Sigmoid colon (tissue), 7 donors: ENCODE data around the gene TXNDC11. TPM values are rescaled to one million over a fixed set of nuclear protein-coding genes. Genes with fewer than 3 reads are reported as not detected.

Source experiments
- DNase-seq: peaks from one replicate; pipeline ENCODE4 v3.0.0-alpha.2; 2019
- H3K27ac ChIP-seq, 4 donors: fragments of 200-600 bp; sonication (generic); one replicate each; pipeline ENCODE4 v1.5.1; 2016 to 2019; ENCODE audit warnings: mild to moderate bottlenecking in 1 of 4
- H3K27me3 ChIP-seq, 3 donors: fragments of 200-600 bp; sonication (generic); one replicate each; pipeline ENCODE4 v1.5.1; 2019; ENCODE audit warnings: mild to moderate bottlenecking in 1 of 3
- H3K36me3 ChIP-seq, 4 donors: fragments of 200-600 bp; sonication (generic); one replicate each; pipeline ENCODE4 v1.5.1; 2016 to 2019
- H3K4me1 ChIP-seq, 4 donors: fragments of 200-600 bp; sonication (generic); one replicate each; pipeline ENCODE4 v1.5.1; 2017 to 2019
- H3K4me3 ChIP-seq, 4 donors: fragments of 200-600 bp; sonication (generic); one replicate each; pipeline ENCODE4 v1.5.1; 2017 to 2019; ENCODE audit warnings: mild to moderate bottlenecking in 2 of 4, moderate library complexity in 1 of 4
- H3K9me3 ChIP-seq, 4 donors: fragments of 200-600 bp in 3 of 4; sonication (generic) in 3 of 4; one replicate each; pipeline versions ENCODE4 v1.5.1 to v1.6.1; 2013 to 2019
- CTCF ChIP-seq, 4 experiments: fragments of 450-650 bp in 3 of 4; fragments of 200-600 bp in 1 of 4; IDR thresholded peaks; one replicate each; pipeline ENCODE4 v1.5.1; 2016 to 2019; ENCODE audit warnings: antibody characterized with exemption in 4 of 4, mild to moderate bottlenecking in 3 of 4, moderate library complexity in 2 of 4
- EP300 ChIP-seq, 4 donors: sonication (generic); formaldehyde crosslinking; IDR thresholded peaks; one replicate each; pipeline ENCODE4 v1.6.1; 2017; ENCODE audit warnings: antibody characterized with exemption in 4 of 4
- POLR2A ChIP-seq, 2 donors: fragments of 450-650 bp; IDR thresholded peaks; one replicate each; pipeline ENCODE4 v1.6.1; 2016; ENCODE audit warnings: antibody characterized with exemption in 2 of 2, mild to moderate bottlenecking in 2 of 2, moderate library complexity in 2 of 2
- POLR2AphosphoS5 ChIP-seq, 4 donors: sonication (generic); formaldehyde crosslinking; IDR thresholded peaks; one replicate each; pipeline ENCODE4 v1.6.1; 2017; ENCODE audit warnings: antibody characterized with exemption in 4 of 4
- WGBS, 2 donors: extraction: QIAGEN DNeasy Blood & Tissue Kit; methylation state at CpG; one replicate each; pipeline ENCODE4 v1.1.7; 2013; 5-methylcytosine and 5-hydroxymethylcytosine counted together
- intact Hi-C: fragments of 100-400 bp; cut with DNase I; formaldehyde crosslinking; loops from one replicate; pipeline ENCODE4 v1.15.1; 2023
- polyA plus RNA-seq, 3 donors: library from polyadenylated mRNA; stranded (reverse); fragments of 200-250 nt; gene quantifications; one replicate each; pipeline ENCODE4 v1.2.3, GENCODE V29; 2013
- total RNA-seq, 4 donors: library from RNA; depleted of rRNA; stranded (reverse); fragments of >200 nt; gene quantifications; one replicate each; pipeline ENCODE4 v1.1.0, GENCODE V29; 2016
- donor health status: healthy with polysubstance abuse.
- donor health status: Bipolar disorder and iron deficiency.
- donor health status: healthy.

The TXNDC11 gene
- total and polyA plus RNA-seq, 7 donors: 25.3 to 54.0 (median 34.9) TPM

DNA sequence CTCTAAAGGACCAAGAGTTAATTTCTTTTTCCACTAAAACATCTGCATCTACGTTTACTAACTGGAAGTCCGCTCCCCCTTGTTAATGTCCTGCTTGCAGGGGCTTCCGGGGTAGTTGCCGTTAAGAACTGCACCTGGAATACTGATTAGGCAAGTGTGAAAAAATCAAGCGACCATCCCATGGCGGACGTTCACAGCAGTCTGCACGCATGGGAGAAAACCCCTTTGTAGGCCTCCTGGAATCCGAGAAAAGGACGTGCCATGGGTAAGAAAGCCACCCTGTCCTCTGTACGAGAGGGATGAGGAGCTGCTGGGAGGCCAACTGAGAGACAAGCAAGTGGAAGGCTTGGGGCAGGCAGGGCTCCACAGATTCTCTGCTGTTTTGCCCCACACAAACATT, 59.5 kb downstream of the TXNDC11 start:
- H3K4me1 ChIP-seq: peaks cover 0 to 60% (median 47%) of the 10 kb centered on the region in 4 donors
- no peaks in the 10 kb centered on the region for H3K27me3 ChIP-seq
- TF ChIP-seq CTCF (IDR thresholded peaks at IDR 0.05) (no peak), EP300 (IDR thresholded peaks at IDR 0.05) (no peak), POLR2A (IDR thresholded peaks at IDR 0.05) (no peak), POLR2AphosphoS5 (IDR thresholded peaks at IDR 0.05) (no peak)
- H3K36me3 ChIP-seq: peaks cover 0 to 59% (median 29%) of the 10 kb centered on the region in 4 donors
- peak; percentile 48 for DNase-seq
- H3K27ac ChIP-seq: peak overlapping the region; percentile 5 to 76 (median 50)
- no peak overlapping the region for H3K4me3 ChIP-seq
- 87 to 88% methylated on average over 11 of the region's 11 CpGs for WGBS, 2 donors
- no peaks in the 10 kb centered on the region for H3K9me3 ChIP-seq
- intact Hi-C loops: no loop called here

GRCh38 chr16:11682655-11683096, 60.0 kb downstream of the TXNDC11 start:
- peak in 1 of 4 donors; percentile 32 for TF ChIP-seq EP300 (IDR thresholded peaks at IDR 0.05)
- TF ChIP-seq POLR2A (IDR thresholded peaks at IDR 0.05): no peak
- peak in 1 of 4 donors; percentile 56 for TF ChIP-seq POLR2AphosphoS5 (IDR thresholded peaks at IDR 0.05)
- no peak for TF ChIP-seq CTCF (IDR thresholded peaks at IDR 0.05)
- peak overlapping the region; percentile 5 to 76 (median 50) for H3K27ac ChIP-seq

DNA sequence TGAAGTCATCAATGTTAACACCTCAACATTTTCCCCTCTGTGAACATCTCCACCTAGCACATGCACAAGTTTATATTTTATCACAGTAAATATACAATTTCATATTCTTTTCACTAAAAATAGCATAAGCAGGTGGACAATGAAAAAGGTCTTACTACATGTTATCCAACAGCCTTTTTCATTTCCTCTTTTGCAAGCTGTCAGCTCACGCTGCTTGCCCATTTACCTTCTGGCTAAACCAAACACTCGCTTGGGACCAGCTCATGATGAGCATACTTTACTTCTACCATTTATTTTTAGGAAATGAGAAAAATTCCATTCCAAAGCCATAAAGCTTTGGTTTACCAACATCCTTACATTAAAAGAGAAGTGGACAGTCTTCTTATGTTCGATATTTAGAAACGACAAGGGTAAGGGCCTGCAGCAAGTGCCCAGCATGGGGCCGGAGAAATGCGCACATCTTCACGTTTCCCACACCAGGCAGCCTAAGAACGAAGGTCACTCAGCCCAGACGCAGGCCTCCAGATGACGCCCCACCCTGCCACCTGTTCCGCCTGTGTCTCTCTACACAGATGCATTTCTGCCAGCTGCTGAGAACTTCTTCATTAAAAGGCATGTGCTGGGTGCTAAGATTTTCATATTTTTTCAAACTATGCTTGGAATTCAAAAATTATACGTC, 60.5 kb downstream of the TXNDC11 start:
- peak; percentile 45 for DNase-seq
- Histone ChIP-seq H3K9me3 (no peaks in the 10 kb centered on the region), H3K27ac (peak overlapping the region in 3 of 4 donors; percentile 37 to 76 (median 63)), H3K36me3 (peaks cover 0 to 59% (median 25%) of the 10 kb centered on the region in 4 donors), H3K4me1 (peaks cover 0 to 55% (median 42%) of the 10 kb centered on the region in 4 donors), H3K27me3 (no peaks in the 10 kb centered on the region), H3K4me3 (no peak overlapping the region)
- 26 to 56% methylated on average over 12 of the region's 12 CpGs for WGBS, 2 donors
- intact Hi-C loops: no loop called here
- TF ChIP-seq CTCF (IDR thresholded peaks at IDR 0.05): no peak
- no peak for TF ChIP-seq POLR2A (IDR thresholded peaks at IDR 0.05)
- no peak for TF ChIP-seq EP300 (IDR thresholded peaks at IDR 0.05)

More at GRCh38 chr16:11682655-11683096, 60.0 kb downstream of the TXNDC11 start:
- DNase-seq: peak; percentile 4
- intact Hi-C loops: no loop called here
- H3K4me3 ChIP-seq: no peak overlapping the region
- peaks cover 0 to 59% (median 27%) of the 10 kb centered on the region in 4 donors for H3K36me3 ChIP-seq
- peaks cover 0 to 61% (median 46%) of the 10 kb centered on the region in 4 donors for H3K4me1 ChIP-seq
- WGBS, 2 donors: 31 to 45% methylated on average over 5 of the region's 5 CpGs
- no peaks in the 10 kb centered on the region for H3K27me3 ChIP-seq
- no peaks in the 10 kb centered on the region for H3K9me3 ChIP-seq

DNA sequence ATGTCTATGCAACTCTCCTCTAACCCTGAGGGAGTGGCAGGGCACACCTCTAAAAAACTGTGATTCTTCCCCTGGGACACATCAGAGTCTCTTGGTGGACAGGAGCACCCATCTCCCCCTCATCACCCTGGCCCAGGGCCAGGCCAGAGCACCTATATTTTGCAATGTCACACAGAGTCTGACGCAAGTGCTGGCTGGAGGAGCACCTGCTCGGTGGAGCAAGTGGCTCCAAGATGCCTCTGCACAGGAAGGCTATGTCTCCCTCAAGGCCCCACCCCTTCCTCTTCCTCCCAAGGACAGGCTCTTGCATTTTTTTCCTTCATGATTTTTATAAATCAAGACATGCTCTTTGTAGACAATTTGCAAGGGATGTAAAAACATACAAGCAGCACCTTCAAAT, 61.1 kb downstream of the TXNDC11 start:
- H3K36me3 ChIP-seq: peaks cover 0 to 65% (median 28%) of the 10 kb centered on the region in 4 donors
- H3K4me1 ChIP-seq: peaks cover 0 to 50% (median 37%) of the 10 kb centered on the region in 4 donors
- peak; percentile 65 for DNase-seq
- intact Hi-C loops: no loop called here
- H3K4me3 ChIP-seq: no peak overlapping the region
- 28 to 48% methylated on average over 2 of the region's 2 CpGs for WGBS, 2 donors
- no peaks in the 10 kb centered on the region for H3K9me3 ChIP-seq
- TF ChIP-seq CTCF (IDR thresholded peaks at IDR 0.05) (no peak), POLR2A (IDR thresholded peaks at IDR 0.05) (no peak), EP300 (IDR thresholded peaks at IDR 0.05) (no peak), POLR2AphosphoS5 (IDR thresholded peaks at IDR 0.05) (no peak)
- H3K27ac ChIP-seq: peak overlapping the region in 3 of 4 donors; percentile 9 to 76 (median 37)
- H3K27me3 ChIP-seq: no peaks in the 10 kb centered on the region
